ENCODE results near the gene EMD. TPM values are rescaled to one million over a fixed set of nuclear protein-coding genes. Genes with fewer than 3 reads are reported as not detected.

The EMD gene
- total and polyA plus RNA-seq, 2 of the 13 experiments (the other 11 are each of a cell fraction or from before 2014, with no cell fraction given) = 14.5 to 14.9 TPM

- TF ChIP-seq, protein P1, sequence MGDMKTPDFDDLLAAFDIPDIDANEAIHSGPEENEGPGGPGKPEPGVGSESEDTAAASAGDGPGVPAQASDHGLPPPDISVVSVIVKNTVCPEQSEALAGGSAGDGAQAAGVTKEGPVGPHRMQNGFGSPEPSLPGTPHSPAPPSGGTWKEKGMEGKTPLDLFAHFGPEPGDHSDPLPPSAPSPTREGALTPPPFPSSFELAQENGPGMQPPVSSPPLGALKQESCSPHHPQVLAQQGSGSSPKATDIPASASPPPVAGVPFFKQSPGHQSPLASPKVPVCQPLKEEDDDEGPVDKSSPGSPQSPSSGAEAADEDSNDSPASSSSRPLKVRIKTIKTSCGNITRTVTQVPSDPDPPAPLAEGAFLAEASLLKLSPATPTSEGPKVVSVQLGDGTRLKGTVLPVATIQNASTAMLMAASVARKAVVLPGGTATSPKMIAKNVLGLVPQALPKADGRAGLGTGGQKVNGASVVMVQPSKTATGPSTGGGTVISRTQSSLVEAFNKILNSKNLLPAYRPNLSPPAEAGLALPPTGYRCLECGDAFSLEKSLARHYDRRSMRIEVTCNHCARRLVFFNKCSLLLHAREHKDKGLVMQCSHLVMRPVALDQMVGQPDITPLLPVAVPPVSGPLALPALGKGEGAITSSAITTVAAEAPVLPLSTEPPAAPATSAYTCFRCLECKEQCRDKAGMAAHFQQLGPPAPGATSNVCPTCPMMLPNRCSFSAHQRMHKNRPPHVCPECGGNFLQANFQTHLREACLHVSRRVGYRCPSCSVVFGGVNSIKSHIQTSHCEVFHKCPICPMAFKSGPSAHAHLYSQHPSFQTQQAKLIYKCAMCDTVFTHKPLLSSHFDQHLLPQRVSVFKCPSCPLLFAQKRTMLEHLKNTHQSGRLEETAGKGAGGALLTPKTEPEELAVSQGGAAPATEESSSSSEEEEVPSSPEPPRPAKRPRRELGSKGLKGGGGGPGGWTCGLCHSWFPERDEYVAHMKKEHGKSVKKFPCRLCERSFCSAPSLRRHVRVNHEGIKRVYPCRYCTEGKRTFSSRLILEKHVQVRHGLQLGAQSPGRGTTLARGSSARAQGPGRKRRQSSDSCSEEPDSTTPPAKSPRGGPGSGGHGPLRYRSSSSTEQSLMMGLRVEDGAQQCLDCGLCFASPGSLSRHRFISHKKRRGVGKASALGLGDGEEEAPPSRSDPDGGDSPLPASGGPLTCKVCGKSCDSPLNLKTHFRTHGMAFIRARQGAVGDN (CRISPR knock-in tag; IDR thresholded peaks at IDR 0.05) = peak; percentile 67
- TF ChIP-seq BHLHE40 (IDR thresholded peaks at IDR 0.05; ENCODE audit: low read length) (peak; percentile 65), HIVEP1 (CRISPR knock-in tag; IDR thresholded peaks at IDR 0.05) (0 out of 2 replicates have a peak, but pooled peaks have one; percentile 43), ARHGAP35 (CRISPR knock-in tag; IDR thresholded peaks at IDR 0.05; ENCODE audit: borderline replicate concordance) (no peak), ZNF264 (CRISPR knock-in tag; IDR thresholded peaks at IDR 0.05) (no peak), AGO2 (optimal IDR thresholded peaks at IDR 0.05; ENCODE audit: low read depth, low read length) (no peak), SP2 (CRISPR knock-in tag; IDR thresholded peaks at IDR 0.05) (0 out of 2 replicates have a peak, but pooled peaks have one; percentile 20), RXRA (CRISPR knock-in tag; IDR thresholded peaks at IDR 0.05) (no peak), HNRNPK (IDR thresholded peaks at IDR 0.05; ENCODE audit: low read depth, low read length, poor library complexity, severe bottlenecking) (no peak), XRCC5 (optimal IDR thresholded peaks at IDR 0.05; ENCODE audit: low read length) (no peak), ZNF839 (CRISPR knock-in tag; IDR thresholded peaks at IDR 0.05; ENCODE audit: borderline replicate concordance) (no peak), RCOR2 (CRISPR knock-in tag; IDR thresholded peaks at IDR 0.05) (no peak), HIC2 (CRISPR knock-in tag; IDR thresholded peaks at IDR 0.05; ENCODE audit: low read depth) (no peak), BCL3 (CRISPR knock-in tag; IDR thresholded peaks at IDR 0.05) (no peak), MAF1 (CRISPR knock-in tag; IDR thresholded peaks at IDR 0.05; ENCODE audit: borderline replicate concordance) (no peak), ZNF556 (CRISPR knock-in tag; IDR thresholded peaks at IDR 0.05; ENCODE audit: borderline replicate concordance) (no peak), TOPORS (CRISPR knock-in tag; IDR thresholded peaks at IDR 0.05) (no peak), ZNF672 (CRISPR knock-in tag; IDR thresholded peaks at IDR 0.05) (no peak)
- TF ChIP-seq, protein P2, sequence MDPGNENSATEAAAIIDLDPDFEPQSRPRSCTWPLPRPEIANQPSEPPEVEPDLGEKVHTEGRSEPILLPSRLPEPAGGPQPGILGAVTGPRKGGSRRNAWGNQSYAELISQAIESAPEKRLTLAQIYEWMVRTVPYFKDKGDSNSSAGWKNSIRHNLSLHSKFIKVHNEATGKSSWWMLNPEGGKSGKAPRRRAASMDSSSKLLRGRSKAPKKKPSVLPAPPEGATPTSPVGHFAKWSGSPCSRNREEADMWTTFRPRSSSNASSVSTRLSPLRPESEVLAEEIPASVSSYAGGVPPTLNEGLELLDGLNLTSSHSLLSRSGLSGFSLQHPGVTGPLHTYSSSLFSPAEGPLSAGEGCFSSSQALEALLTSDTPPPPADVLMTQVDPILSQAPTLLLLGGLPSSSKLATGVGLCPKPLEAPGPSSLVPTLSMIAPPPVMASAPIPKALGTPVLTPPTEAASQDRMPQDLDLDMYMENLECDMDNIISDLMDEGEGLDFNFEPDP (CRISPR knock-in tag; conservative IDR thresholded peaks at IDR 0.05) = no peak
Measured at GRCh38 chrX:154401045-154401799, 22.1 kb downstream of the EMD start (continued).
